Liver (tissue), 9 donors: ENCODE measurements around the gene SETBP1. TPM values are rescaled to one million over a fixed set of nuclear protein-coding genes. Genes with fewer than 3 reads are reported as not detected.

Experiments
- DNase-seq: peaks from one replicate; pipeline ENCODE4 v3.0.0-alpha.2; 2017; ENCODE audit warnings: low spot score
- H3K27ac ChIP-seq, 2 donors: one replicate each; pipeline ENCODE4 v1.7.0; 2013; ENCODE audit warnings: inconsistent platforms in 2 of 2, low read length in 2 of 2, control low read depth in 1 of 2, low read depth in 1 of 2, mild to moderate bottlenecking in 1 of 2
- H3K27me3 ChIP-seq, 4 donors: one replicate each; pipeline versions ENCODE4 v1.6.1 to v1.7.0; 2013; ENCODE audit warnings: low read length in 3 of 4, inconsistent platforms in 1 of 4, mild to moderate bottlenecking in 1 of 4, moderate library complexity in 1 of 4; ENCODE audit not compliant: control insufficient read depth in 4 of 4, insufficient read depth in 4 of 4
- H3K36me3 ChIP-seq, 4 donors: one replicate each; pipeline versions ENCODE4 v1.6.1 to v1.7.0; 2013; ENCODE audit warnings: low read length in 3 of 4, mild to moderate bottlenecking in 3 of 4, low read depth in 1 of 4, moderate library complexity in 1 of 4; ENCODE audit not compliant: control insufficient read depth in 4 of 4, insufficient read depth in 3 of 4
- H3K4me1 ChIP-seq, 4 donors: one replicate each; pipeline versions ENCODE4 v1.6.1 to v1.7.0; 2013; ENCODE audit warnings: low read length in 3 of 4, mild to moderate bottlenecking in 3 of 4, moderate library complexity in 1 of 4; ENCODE audit not compliant: control insufficient read depth in 4 of 4, insufficient read depth in 4 of 4
- H3K4me3 ChIP-seq, 3 donors: one replicate each; pipeline versions ENCODE4 v1.6.1 to v1.7.0; 2013; ENCODE audit warnings: low read length in 3 of 3, control low read depth in 1 of 3, low read depth in 1 of 3, mild to moderate bottlenecking in 1 of 3
- H3K9ac ChIP-seq, 2 donors: one replicate each; pipeline ENCODE4 v1.7.0; 2013; ENCODE audit warnings: low read length in 2 of 2, mild to moderate bottlenecking in 2 of 2, moderate library complexity in 2 of 2, control low read depth in 1 of 2, low read depth in 1 of 2
- H3K9me3 ChIP-seq, 4 donors: one replicate each; pipeline versions ENCODE4 v1.6.1 to v1.7.0; 2013; ENCODE audit warnings: low read length in 3 of 4; ENCODE audit not compliant: control insufficient read depth in 4 of 4
- ATF3 ChIP-seq: IDR thresholded peaks from 2 replicates; pipeline ENCODE4 v1.6.1; 2016; ENCODE audit warnings: antibody characterized with exemption
- CTCF ChIP-seq: fragments of 150-350 bp; IDR thresholded peaks from 2 replicates; pipeline ENCODE4 v1.5.1; 2017; ENCODE audit warnings: improper control_type of control experiment, low read depth, low read length; ENCODE audit not compliant: missing input control
- EGR1 ChIP-seq, 2 donors: IDR thresholded peaks; 2 replicates each; pipeline ENCODE4 v1.6.1; 2016 to 2018; ENCODE audit warnings: antibody characterized with exemption in 2 of 2, low read depth in 2 of 2
- FOXA1 ChIP-seq: IDR thresholded peaks from 2 replicates; pipeline ENCODE4 v1.6.1; 2016; ENCODE audit warnings: antibody characterized with exemption
- GABPA ChIP-seq, 2 donors: IDR thresholded peaks in 1 of 2; conservative IDR thresholded peaks in 1 of 2; 2 replicates each; pipeline ENCODE4 v1.6.1; 2016; ENCODE audit warnings: antibody characterized with exemption in 2 of 2, mild to moderate bottlenecking in 1 of 2, moderate library complexity in 1 of 2
- HNF4A ChIP-seq, 2 donors: conservative IDR thresholded peaks; 2 replicates each; pipeline ENCODE4 v1.6.1; 2016; ENCODE audit warnings: antibody characterized with exemption in 2 of 2, mild to moderate bottlenecking in 2 of 2
- JUND ChIP-seq, 2 donors: IDR thresholded peaks; 2 replicates each; pipeline ENCODE4 v1.6.1; 2016; ENCODE audit warnings: antibody characterized with exemption in 2 of 2
- NR2F2 ChIP-seq: IDR thresholded peaks from 2 replicates; pipeline ENCODE4 v1.6.1; 2016; ENCODE audit warnings: antibody characterized with exemption
- RAD21 ChIP-seq, 2 donors: IDR thresholded peaks; 2 replicates each; pipeline ENCODE4 v1.6.1; 2016; ENCODE audit warnings: antibody characterized with exemption in 2 of 2, mild to moderate bottlenecking in 2 of 2
- REST ChIP-seq: IDR thresholded peaks from 2 replicates; pipeline ENCODE4 v1.6.1; 2016; ENCODE audit warnings: antibody characterized with exemption, mild to moderate bottlenecking
- ZBTB33 ChIP-seq: IDR thresholded peaks from 2 replicates; pipeline ENCODE4 v1.6.1; 2016; ENCODE audit warnings: antibody characterized with exemption
- WGBS: extraction: QIAGEN DNeasy Blood & Tissue Kit; methylation state at CpG from one replicate; pipeline ENCODE4 v1.1.7; 2013; 5-methylcytosine and 5-hydroxymethylcytosine counted together
- polyA plus RNA-seq, 2 donors: library from polyadenylated mRNA; stranded (reverse) in 1 of 2; unstranded in 1 of 2; fragments of 200-250 nt in 1 of 2; fragments of >200 nt in 1 of 2; fragmentation: Nextera tagmentation in 1 of 2; extraction: Ambion mirVana in 1 of 2; gene quantifications; one replicate each; pipeline versions ENCODE4 v1.2.1 to v1.2.3, GENCODE V29; 2013 to 2015
- total RNA-seq, 2 donors: library from RNA; depleted of rRNA; stranded (reverse); fragments of >200 nt; gene quantifications; one replicate each; pipeline ENCODE4 v1.2.3, GENCODE V29; 2014
- donor health status: healthy.
- donor health status: healthy.
- donor health status: healthy.
- donor health status: healthy.
- donor health status: healthy.

Gene SETBP1
- total and polyA plus RNA-seq, 4 donors, result 2.5 to 15.8 (median 4.7) TPM

- no peak overlapping the region for H3K4me3 ChIP-seq
- H3K27ac ChIP-seq, result no peak overlapping the region
- H3K27me3 ChIP-seq, result no peaks in the 10 kb centered on the region
- H3K9me3 ChIP-seq, result no peaks in the 10 kb centered on the region
- H3K4me1 ChIP-seq, result peaks cover 4 to 27% (median 18%) of the 10 kb centered on the region in 4 donors
- TF ChIP-seq CTCF (no peak), NR2F2 (no peak), FOXA1 (no peak), GABPA (IDR thresholded peaks at IDR 0.05 in 1 of 2, conservative IDR thresholded peaks at IDR 0.05 in 1 of 2) (no peak), JUND (IDR thresholded peaks at IDR 0.05) (peak in 1 of 2 donors; percentile 14), REST (no peak), ZBTB33 (no peak)
- no peak overlapping the region for H3K9ac ChIP-seq
- DNase-seq, result no peak
- no peaks in the 10 kb centered on the region for H3K36me3 ChIP-seq
These were observed 206.5 kb downstream of the SETBP1 start for GRCh38 chr18:44887227-44887631.

GRCh38 chr18:44889111-44889510 is 208.4 kb downstream of the SETBP1 start:
- DNase-seq, result no peak
- H3K9ac ChIP-seq, result no peak overlapping the region
- TF ChIP-seq JUND (IDR thresholded peaks at IDR 0.05), result no peak
- TF ChIP-seq HNF4A (conservative IDR thresholded peaks at IDR 0.05), result no peak
- no peak for TF ChIP-seq GABPA (IDR thresholded peaks at IDR 0.05 in 1 of 2, conservative IDR thresholded peaks at IDR 0.05 in 1 of 2)
- no peak for TF ChIP-seq RAD21 (IDR thresholded peaks at IDR 0.05)
- no peak for TF ChIP-seq ZBTB33
- no peak for TF ChIP-seq ATF3
- TF ChIP-seq EGR1 (IDR thresholded peaks at IDR 0.05; ENCODE audit: low read depth in 2 of 2), result no peak
- no peak overlapping the region for H3K4me3 ChIP-seq
- H3K9me3 ChIP-seq, result no peaks in the 10 kb centered on the region
- no peak overlapping the region for H3K27ac ChIP-seq
- no peaks in the 10 kb centered on the region for H3K27me3 ChIP-seq
- H3K36me3 ChIP-seq, result no peaks in the 10 kb centered on the region
- WGBS, result 66% methylated on average over 1 of the region's 1 CpG
- H3K4me1 ChIP-seq, result peaks cover 6 to 28% (median 21%) of the 10 kb centered on the region in 4 donors
